Tibial nerve (tissue), 4 donors: Measurements from ENCODE around the gene CCDC24. TPM values are rescaled to one million over a fixed set of nuclear protein-coding genes. Genes with fewer than 3 reads are reported as not detected.

ENCODE experiments used
- DNase-seq, 2 donors: peaks; one replicate each; pipeline ENCODE4 v3.0.0-alpha.2; 2019; ENCODE audit warnings: low spot score in 2 of 2
- H3K27ac ChIP-seq, 4 donors: fragments of 200-600 bp; sonication (generic) in 3 of 4; one replicate each; pipeline ENCODE4 v1.5.1; 2017 to 2019; ENCODE audit warnings: mild to moderate bottlenecking in 1 of 4
- H3K27me3 ChIP-seq, 2 donors: fragments of 200-600 bp; sonication (generic) in 1 of 2; one replicate each; pipeline versions ENCODE4 v1.5.1 to v1.6.0; 2017 to 2019
- H3K36me3 ChIP-seq, 3 donors: fragments of 200-600 bp; sonication (generic); one replicate each; pipeline ENCODE4 v1.5.1; 2018 to 2019
- H3K4me1 ChIP-seq, 4 donors: fragments of 200-600 bp; sonication (generic) in 3 of 4; one replicate each; pipeline ENCODE4 v1.5.1; 2017 to 2019
- H3K4me3 ChIP-seq, 4 donors: fragments of 200-600 bp; sonication (generic) in 3 of 4; one replicate each; pipeline ENCODE4 v1.5.1; 2017 to 2019; ENCODE audit warnings: mild to moderate bottlenecking in 1 of 4, moderate library complexity in 1 of 4
- H3K9me3 ChIP-seq, 4 donors: fragments of 200-600 bp; sonication (generic) in 3 of 4; one replicate each; pipeline ENCODE4 v1.5.1; 2017 to 2019
- CTCF ChIP-seq, 5 experiments: fragments of 200-600 bp in 3 of 5; fragments of 450-650 bp in 2 of 5; sonication (generic) in 3 of 5; IDR thresholded peaks; one replicate each; pipeline ENCODE4 v1.5.1; 2016 to 2019; ENCODE audit warnings: antibody characterized with exemption in 5 of 5, mild to moderate bottlenecking in 3 of 5, moderate library complexity in 2 of 5
- EP300 ChIP-seq, 2 donors: sonication (generic); formaldehyde crosslinking; IDR thresholded peaks; one replicate each; pipeline ENCODE4 v1.6.1; 2017; ENCODE audit warnings: antibody characterized with exemption in 2 of 2, mild to moderate bottlenecking in 1 of 2
- POLR2A ChIP-seq, 2 donors: fragments of 450-650 bp; IDR thresholded peaks; one replicate each; pipeline ENCODE4 v1.6.1; 2017; ENCODE audit warnings: antibody characterized with exemption in 2 of 2, mild to moderate bottlenecking in 2 of 2, moderate library complexity in 2 of 2
- WGBS, 2 donors: methylation state at CpG; one replicate each; pipeline ENCODE4 v1.1.5; 2018; 5-methylcytosine and 5-hydroxymethylcytosine counted together
- total RNA-seq, 4 donors: library from RNA; depleted of rRNA; stranded (reverse); fragments of >200 nt; gene quantifications; one replicate each; pipeline ENCODE4 v1.1.0, GENCODE V29; 2016

The CCDC24 gene
- total RNA-seq, 4 donors from 2014 or later, result 5.4 to 18.8 (median 8.9) TPM

DNA sequence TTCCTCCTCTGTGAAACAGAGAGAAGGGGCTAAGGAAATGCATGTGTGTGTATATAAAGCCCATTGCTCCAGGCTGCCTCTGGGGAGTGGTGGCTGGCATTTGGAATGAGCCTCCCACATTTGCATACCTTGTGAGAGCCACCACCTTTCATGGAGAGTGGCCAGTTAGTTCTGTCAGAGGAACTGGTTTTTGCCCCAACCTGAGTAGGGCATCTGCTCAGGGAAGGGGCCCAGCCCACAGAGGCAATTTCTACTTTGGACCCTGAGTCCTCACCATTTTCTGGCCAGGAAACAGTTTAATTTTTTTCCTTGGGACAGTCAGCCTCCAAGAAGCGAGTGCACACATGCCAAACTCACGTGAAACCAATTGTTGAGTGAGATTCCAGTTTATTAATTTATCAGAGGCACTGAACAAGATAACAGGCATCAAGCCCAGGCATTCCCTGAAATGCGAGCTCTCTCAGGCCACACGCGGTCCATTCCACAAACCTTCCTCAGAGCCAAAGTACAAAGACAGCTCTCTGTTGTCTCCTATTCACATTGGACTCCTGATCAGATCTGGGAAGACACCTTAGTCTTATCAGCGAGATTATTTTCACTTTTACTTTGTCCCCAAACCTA, 40.9 kb downstream of the CCDC24 start:
- DNase-seq, result no peak
- Histone ChIP-seq H3K36me3 (no peaks in the 10 kb centered on the region), H3K4me3 (no peak overlapping the region), H3K9me3 (no peaks in the 10 kb centered on the region), H3K27me3 (no peaks in the 10 kb centered on the region), H3K4me1 (peaks cover 0 to 52% (median 19%) of the 10 kb centered on the region in 4 donors), H3K27ac (peak overlapping the region in 3 of 4 donors; percentile 80 to 90 (median 88))
- WGBS, 2 donors, result 53 to 59% methylated on average over 6 of the region's 6 CpGs
- TF ChIP-seq EP300 (IDR thresholded peaks at IDR 0.05) (no peak), CTCF (IDR thresholded peaks at IDR 0.05) (no peak), POLR2A (IDR thresholded peaks at IDR 0.05) (no peak)

DNA sequence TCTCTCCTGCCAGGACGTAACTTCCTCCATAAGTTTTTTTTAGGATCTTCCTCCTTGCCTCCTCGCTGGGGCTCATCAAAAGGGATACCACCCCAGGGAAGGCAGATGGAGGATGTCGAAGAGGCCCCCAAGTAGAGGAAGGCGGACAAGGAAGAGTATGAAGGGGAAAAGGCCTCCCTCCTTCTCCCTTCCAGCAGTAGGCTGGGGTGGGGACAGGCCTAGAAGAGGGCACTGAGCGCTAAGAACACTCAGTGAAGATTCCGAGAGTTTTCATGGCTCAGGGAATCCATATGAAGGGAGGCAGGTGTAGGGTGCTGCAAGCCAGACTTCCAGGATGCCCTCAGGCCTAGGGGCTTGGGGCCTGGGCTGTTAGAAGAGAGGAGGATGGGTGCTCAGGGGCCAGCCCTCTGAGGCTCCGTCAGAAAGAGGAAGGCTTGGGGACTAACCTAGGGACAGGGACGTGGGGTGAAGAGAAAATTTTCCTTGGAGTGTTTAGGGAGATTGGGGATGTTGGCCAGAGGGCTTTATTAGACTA, 41.7 kb downstream of the CCDC24 start:
- no peaks in the 10 kb centered on the region for H3K36me3 ChIP-seq
- H3K27me3 ChIP-seq, result no peaks in the 10 kb centered on the region
- WGBS, 2 donors, result 83 to 88% methylated on average over 8 of the region's 8 CpGs
- TF ChIP-seq POLR2A (IDR thresholded peaks at IDR 0.05) (no peak), CTCF (IDR thresholded peaks at IDR 0.05) (no peak), EP300 (IDR thresholded peaks at IDR 0.05) (no peak)
- peaks cover 0 to 52% (median 19%) of the 10 kb centered on the region in 4 donors for H3K4me1 ChIP-seq
- no peak overlapping the region for H3K4me3 ChIP-seq
- H3K9me3 ChIP-seq, result no peaks in the 10 kb centered on the region
- no peak for DNase-seq
- peak overlapping the region in 2 of 4 donors; percentile 1 to 49 for H3K27ac ChIP-seq

GRCh38 chr1:44033756-44034155, 42.4 kb downstream of the CCDC24 start:
- Histone ChIP-seq H3K4me1 (peaks cover 0 to 49% (median 19%) of the 10 kb centered on the region in 4 donors), H3K4me3 (no peak overlapping the region), H3K36me3 (no peaks in the 10 kb centered on the region), H3K27me3 (no peaks in the 10 kb centered on the region), H3K27ac (peak overlapping the region in 2 of 4 donors; percentile 1 to 4), H3K9me3 (no peaks in the 10 kb centered on the region)
- TF ChIP-seq EP300 (IDR thresholded peaks at IDR 0.05) (no peak), CTCF (IDR thresholded peaks at IDR 0.05) (no peak), POLR2A (IDR thresholded peaks at IDR 0.05) (no peak)
- no peak for DNase-seq
- 52 to 60% methylated on average over 5 to 6 of the region's 8 CpGs for WGBS, 2 donors

DNA sequence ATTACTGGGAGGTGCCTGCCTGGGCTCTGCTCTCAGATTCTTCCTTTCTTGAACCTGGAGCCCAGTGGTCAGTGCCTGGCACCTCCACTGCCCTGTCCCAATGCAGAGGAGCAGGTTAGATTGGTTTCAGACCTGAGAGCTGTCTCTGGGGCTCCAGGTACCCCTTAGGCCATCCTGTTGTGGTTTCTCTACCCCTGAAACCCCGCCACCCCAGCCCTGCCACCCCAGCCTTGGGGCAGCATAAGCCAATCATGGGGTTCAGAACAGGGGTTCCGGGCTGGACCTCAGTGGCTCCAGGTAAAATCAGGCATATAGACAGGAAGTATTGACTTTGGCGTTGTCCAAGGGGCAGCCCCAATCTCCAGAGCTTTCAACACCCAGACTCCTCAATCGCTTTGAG, 43.0 kb downstream of the CCDC24 start:
- Histone ChIP-seq H3K9me3 (no peaks in the 10 kb centered on the region), H3K4me3 (no peak overlapping the region), H3K27me3 (no peaks in the 10 kb centered on the region), H3K4me1 (peaks cover 0 to 42% (median 13%) of the 10 kb centered on the region in 4 donors), H3K36me3 (no peaks in the 10 kb centered on the region), H3K27ac (peak overlapping the region in 2 of 4 donors; percentile 4 to 34)
- TF ChIP-seq EP300 (IDR thresholded peaks at IDR 0.05), result no peak
- TF ChIP-seq POLR2A (IDR thresholded peaks at IDR 0.05), result no peak
- no peak for TF ChIP-seq CTCF (IDR thresholded peaks at IDR 0.05)
- 89 to 92% methylated on average over 3 to 4 of the region's 4 CpGs for WGBS, 2 donors
- no peak for DNase-seq

DNA sequence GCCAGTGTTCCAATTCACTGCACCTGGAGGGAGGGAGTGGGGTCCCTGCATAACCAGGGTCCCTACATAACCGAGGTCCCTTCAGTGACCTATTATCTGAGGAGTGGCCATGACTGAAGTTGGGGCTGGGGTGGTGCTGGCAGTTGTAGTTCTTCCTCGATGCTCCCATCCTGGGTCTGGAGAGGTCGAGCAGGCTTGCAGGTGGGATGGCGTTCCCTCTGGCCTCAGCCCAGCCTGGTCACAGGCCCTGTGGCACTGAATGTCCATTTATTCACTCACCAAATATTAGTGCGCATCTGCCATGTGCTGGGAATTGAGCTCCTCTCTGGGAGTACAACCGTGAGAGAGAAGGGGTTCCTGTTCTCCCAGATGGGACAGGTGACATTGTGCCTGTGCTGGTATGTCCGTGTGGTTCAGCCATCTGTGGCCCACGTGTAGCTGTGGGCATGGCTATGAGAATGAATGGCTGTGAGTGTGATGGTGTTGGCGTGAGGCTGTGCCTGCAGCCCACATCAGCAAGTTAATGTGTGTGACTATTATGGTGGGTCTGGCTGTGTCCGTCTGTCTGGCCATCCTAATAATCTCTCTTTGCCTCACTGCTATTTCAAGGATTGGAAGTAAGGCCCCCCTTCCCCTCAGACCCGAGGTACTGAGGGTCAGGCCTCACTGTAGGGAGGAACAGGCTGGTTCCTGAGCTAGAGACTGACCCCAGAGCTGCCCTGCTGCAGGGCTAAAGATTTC, 43.7 kb downstream of the CCDC24 start:
- no peak overlapping the region for H3K4me3 ChIP-seq
- no peaks in the 10 kb centered on the region for H3K27me3 ChIP-seq
- WGBS, 2 donors, result 45 to 59% methylated on average over 8 to 11 of the region's 11 CpGs
- H3K4me1 ChIP-seq, result peaks cover 0 to 40% (median 11%) of the 10 kb centered on the region in 4 donors
- no peaks in the 10 kb centered on the region for H3K36me3 ChIP-seq
- peak overlapping the region in 3 of 4 donors; percentile 1 to 73 (median 73) for H3K27ac ChIP-seq
- TF ChIP-seq CTCF (IDR thresholded peaks at IDR 0.05) (no peak), EP300 (IDR thresholded peaks at IDR 0.05) (no peak), POLR2A (IDR thresholded peaks at IDR 0.05) (no peak)
- H3K9me3 ChIP-seq, result no peaks in the 10 kb centered on the region
- no peak for DNase-seq
